ENCODE results near the gene NRF1.
A peak's percentile ranks its signal among the peaks of the same experiment; 100 is the strongest.
"Not testable (repeated sequence)": the region's sequence is repeated elsewhere in the genome, so short reads cannot be mapped to it uniquely, and the experiment has no call there.

The NRF1 gene

DNA sequence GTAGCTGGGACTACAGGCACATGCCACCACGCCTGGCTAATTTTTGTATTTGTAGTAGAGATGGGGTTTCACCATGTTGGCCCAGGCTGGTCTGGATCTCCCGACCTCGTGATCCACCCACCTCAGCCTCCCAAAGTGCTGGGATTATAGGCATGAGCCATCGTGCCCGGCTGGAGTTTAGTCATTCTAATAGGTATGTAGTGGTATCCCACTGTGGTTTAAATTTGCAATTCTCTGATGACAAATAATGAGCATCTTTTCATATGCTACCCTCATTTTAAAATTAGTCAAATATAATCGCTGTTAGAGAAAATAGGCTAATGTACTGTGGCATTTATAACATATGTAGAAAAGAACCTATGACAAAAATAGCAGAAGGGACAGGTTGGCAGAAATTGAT is 15.1 kb upstream of the NRF1 start:
- not testable (repeated sequence) for DNase-seq; H3K36me3 Mint-ChIP-seq (ENCODE audit: low read depth); H3K27me3 Mint-ChIP-seq; H3K27ac Mint-ChIP-seq; H3K4me3 Mint-ChIP-seq; H3K4me1 Mint-ChIP-seq; ATAC-seq; H3K9me3 Mint-ChIP-seq

DNA sequence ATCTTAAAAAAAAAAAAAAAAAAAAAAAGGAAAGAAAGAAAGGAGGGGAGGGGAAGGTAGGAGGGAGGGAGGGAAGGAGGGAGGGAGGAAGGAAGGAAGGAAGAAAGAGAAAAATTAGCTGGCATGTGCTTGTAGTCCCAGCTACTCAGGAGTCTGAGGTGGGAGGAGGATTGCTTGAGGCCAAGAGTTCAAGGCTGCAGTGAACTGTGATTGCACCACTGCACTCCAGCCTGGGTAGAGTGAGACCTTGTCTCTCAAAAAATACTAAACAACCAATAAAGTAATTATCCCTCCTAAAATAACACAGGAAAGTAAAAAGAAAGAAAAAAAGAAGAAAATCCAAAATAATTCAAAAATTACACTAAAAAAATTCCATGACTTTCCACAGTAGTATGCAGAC is 13.8 kb upstream of the NRF1 start:
- Mint-ChIP-seq H3K4me3 (no peak overlapping the region), H3K36me3 (ENCODE audit: low read depth) (no peaks in the 10 kb centered on the region)
- ATAC-seq = no peak

DNA sequence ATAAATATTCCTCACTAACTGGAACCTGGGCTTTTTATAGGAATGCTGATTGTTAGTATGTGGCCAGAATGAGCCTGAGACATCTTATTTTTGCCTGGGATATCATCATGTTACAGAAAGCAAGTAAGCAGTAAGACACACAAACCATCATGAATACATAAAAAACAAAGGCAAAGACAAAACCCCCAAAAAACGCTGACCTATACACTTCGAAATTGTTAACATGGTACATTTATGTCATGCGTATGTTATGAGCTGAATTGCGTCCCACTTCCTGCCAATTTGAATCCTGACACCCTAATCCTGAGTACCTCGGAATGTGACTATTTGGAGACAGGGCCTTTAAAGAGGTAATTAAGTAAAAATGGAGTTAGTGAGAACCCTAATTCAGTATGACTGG is 12.3 kb upstream of the NRF1 start:
- no peak overlapping the region for H3K4me3 Mint-ChIP-seq
- H3K27ac Mint-ChIP-seq = no peak overlapping the region
- H3K27me3 Mint-ChIP-seq = no peaks in the 10 kb centered on the region
- H3K4me1 Mint-ChIP-seq = peaks cover 12% of the 10 kb centered on the region
- H3K9me3 Mint-ChIP-seq = no peaks in the 10 kb centered on the region
- no peaks in the 10 kb centered on the region for H3K36me3 Mint-ChIP-seq (ENCODE audit: low read depth)
- ATAC-seq (no peak), DNase-seq (no peak)

More for the DNA sequence above, 13.8 kb upstream of the NRF1 start:
- Mint-ChIP-seq H3K27ac (no peak overlapping the region), H3K27me3 (no peaks in the 10 kb centered on the region), H3K4me1 (no peaks in the 10 kb centered on the region), H3K9me3 (no peaks in the 10 kb centered on the region)
- no peak for DNase-seq

DNA sequence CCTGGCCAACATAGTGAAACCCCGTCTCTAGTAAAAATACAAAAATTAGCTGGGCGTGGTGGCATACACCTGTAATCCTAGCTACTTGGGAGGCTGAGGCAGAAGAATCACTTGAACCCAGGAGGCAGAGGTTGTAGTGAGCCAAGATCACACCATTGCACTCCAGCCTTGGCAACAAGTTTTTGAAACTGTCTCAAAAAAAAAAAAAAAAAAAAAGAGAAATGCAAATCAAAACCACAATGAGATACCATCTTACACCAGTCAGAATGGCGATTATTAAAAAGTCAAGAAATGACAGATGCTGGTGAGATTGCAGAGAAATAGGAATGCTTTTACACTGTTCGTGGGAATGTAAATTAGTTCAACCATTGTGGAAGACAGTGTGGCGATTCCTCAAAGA is 7.9 kb upstream of the NRF1 start:
- DNase-seq, H3K27me3 Mint-ChIP-seq, H3K9me3 Mint-ChIP-seq, H3K27ac Mint-ChIP-seq, H3K4me3 Mint-ChIP-seq, ATAC-seq: not testable (repeated sequence)
- peaks cover 14% of the 10 kb centered on the region for H3K36me3 Mint-ChIP-seq (ENCODE audit: low read depth)
- H3K4me1 Mint-ChIP-seq = peaks cover 35% of the 10 kb centered on the region

DNA sequence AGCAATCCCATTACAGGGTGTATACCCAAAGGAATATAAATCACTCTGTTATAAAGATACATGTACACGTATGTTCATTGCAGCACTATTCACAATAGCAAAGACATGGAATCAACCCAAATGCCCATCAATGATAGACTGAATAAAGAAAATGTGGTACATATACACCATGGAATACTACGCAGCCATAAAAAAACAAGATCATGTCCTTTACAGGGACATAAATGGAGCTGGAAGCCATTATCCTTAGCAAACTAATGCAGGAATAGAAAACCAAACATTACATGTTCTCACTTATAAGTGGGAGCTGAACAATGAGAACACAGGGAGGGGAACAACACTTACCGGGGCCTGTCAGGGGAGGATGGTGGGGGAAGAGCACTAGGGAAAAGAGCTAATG is 7.5 kb upstream of the NRF1 start:
- H3K36me3 Mint-ChIP-seq (ENCODE audit: low read depth) = peaks cover 18% of the 10 kb centered on the region
- DNase-seq, H3K4me3 Mint-ChIP-seq, ATAC-seq, H3K9me3 Mint-ChIP-seq, H3K27me3 Mint-ChIP-seq, H3K27ac Mint-ChIP-seq: not testable (repeated sequence)
- peaks cover 39% of the 10 kb centered on the region for H3K4me1 Mint-ChIP-seq

DNA sequence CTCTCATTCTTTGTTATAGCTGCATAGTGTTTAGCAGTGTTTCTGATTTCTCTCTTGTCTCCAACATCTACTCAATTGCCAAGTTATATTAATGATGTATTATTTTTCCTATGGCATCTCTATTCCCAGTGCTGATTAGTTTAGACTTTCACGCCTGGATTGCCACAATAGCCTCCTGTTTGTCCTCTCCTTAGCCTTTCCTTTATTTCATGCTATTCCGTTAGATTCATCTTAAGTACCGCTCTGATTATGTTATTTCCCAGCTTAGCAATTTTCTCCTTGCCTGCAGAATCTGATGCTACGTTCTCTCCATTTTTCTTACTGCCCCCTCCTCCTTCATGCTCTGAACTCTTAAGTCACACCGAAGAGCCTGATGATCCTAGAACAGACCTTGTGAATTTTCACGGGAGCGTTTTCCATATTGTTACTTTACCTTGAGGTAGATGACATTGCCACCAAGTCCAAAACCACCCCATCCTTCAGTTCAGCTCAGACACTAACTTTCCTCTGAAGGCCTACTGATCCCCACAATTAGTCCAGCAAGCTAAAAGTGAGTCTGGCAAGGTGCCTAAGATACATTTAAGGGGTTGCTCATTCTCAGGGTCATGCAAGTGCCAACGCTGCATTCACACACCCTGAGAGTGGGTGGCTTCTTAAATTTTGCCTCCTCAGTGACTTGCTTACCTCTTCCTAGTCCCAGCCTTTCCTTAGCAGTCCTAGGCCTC is 6.6 kb upstream of the NRF1 start:
- Mint-ChIP-seq H3K4me1 (peaks cover 47% of the 10 kb centered on the region), H3K9me3 (no peaks in the 10 kb centered on the region), H3K4me3 (no peak overlapping the region), H3K36me3 (ENCODE audit: low read depth) (peaks cover 26% of the 10 kb centered on the region), H3K27me3 (no peaks in the 10 kb centered on the region), H3K27ac (no peak overlapping the region)
- ATAC-seq = no peak
- no peak for DNase-seq

DNA sequence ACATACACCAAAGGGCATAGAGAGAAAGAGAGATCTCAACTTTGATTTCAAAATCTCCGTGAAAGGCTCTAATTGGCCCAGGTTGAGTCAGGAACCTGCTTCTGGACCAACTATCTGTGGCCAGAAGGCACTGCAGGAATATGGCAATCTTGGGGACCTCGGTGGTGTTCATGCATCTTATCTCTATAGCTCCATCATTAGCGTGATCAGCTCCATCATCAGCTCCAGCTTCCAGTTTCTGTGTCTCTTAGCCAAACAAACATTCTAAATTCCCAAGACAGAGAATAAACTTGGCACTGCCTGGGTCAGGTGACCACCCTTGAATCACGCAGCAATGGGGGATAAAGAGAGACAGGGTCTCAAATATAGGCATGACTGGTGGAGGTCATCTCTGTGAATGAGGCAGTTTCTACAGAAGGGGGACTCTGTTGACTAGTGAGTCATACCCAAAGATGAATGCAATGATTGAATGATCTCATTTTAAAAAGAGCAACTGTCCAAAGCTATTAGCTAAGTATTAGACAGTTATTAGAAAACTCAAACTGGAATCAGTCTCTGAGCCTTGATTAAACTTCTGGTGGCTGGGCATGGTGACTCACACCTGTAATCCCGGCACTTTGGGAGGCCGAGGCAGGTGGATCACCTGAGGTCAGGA is 5.4 kb upstream of the NRF1 start:
- Mint-ChIP-seq H3K36me3 (ENCODE audit: low read depth) (peaks cover 31% of the 10 kb centered on the region), H3K27ac (peak overlapping the region; percentile 9), H3K27me3 (no peaks in the 10 kb centered on the region), H3K4me3 (no peak overlapping the region), H3K9me3 (no peaks in the 10 kb centered on the region), H3K4me1 (peaks cover 56% of the 10 kb centered on the region)
- ATAC-seq (no peak), DNase-seq (no peak)

DNA sequence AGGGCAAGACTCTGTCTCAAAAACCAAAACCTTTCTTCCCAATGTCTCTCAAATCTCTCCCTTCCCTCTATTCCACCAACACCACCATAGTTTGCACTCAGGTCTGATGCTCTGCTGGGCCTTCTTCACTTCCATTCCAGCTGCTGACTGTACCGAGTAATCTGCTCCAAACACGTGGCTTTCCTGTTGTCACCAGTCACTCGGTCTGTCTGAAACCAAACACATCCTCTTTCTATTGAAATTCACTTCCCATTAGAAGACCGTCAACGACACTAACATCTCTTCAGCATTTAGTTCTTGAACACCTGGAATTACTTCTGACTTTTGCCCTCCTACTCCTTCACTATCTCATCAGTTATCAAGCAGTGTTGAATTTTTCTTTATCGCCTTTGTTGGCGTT is 4.7 kb upstream of the NRF1 start:
- Mint-ChIP-seq H3K27ac (peak overlapping the region; percentile 38), H3K27me3 (no peaks in the 10 kb centered on the region), H3K4me3 (no peak overlapping the region), H3K9me3 (no peaks in the 10 kb centered on the region), H3K4me1 (peaks cover 57% of the 10 kb centered on the region), H3K36me3 (ENCODE audit: low read depth) (peaks cover 31% of the 10 kb centered on the region)
- DNase-seq (no peak), ATAC-seq (no peak)

DNA sequence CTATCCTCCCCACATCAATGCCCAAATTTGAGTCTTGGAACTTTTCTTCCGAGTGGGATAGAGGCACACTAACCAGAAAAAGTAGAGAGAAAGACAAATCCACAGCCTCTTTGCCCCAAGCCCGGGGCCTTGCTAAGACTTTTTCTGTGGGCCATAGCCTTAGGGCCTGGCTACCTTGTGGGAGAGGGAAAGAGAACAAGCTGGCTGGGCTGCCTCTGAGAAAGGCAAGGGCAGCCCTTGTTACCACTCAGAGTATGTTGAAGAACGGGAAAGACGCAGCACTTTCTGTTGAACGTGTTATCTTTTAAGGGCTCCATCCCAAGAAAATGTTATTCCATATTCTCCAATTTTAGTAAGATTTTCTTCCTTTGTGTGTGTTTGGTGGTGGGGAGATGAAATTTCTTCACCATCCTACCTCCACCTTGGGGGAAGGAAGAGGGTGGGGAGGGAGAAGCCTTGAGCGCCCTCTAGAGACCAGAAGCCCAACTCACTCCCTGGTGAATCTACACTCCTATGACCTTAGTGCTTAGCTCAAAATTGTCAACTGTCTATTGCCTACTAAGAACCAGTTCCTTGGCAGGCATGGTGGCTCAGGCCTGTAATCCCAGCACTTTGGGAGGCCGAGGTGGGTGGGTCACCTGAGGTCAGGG is 3.9 kb upstream of the NRF1 start:
- peaks cover 31% of the 10 kb centered on the region for H3K36me3 Mint-ChIP-seq (ENCODE audit: low read depth)
- ATAC-seq (no peak), DNase-seq (peak; percentile 48)
- H3K27me3 Mint-ChIP-seq = no peaks in the 10 kb centered on the region
- no peak overlapping the region for H3K4me3 Mint-ChIP-seq
- no peak overlapping the region for H3K27ac Mint-ChIP-seq
- peaks cover 57% of the 10 kb centered on the region for H3K4me1 Mint-ChIP-seq
- H3K9me3 Mint-ChIP-seq = no peaks in the 10 kb centered on the region

DNA sequence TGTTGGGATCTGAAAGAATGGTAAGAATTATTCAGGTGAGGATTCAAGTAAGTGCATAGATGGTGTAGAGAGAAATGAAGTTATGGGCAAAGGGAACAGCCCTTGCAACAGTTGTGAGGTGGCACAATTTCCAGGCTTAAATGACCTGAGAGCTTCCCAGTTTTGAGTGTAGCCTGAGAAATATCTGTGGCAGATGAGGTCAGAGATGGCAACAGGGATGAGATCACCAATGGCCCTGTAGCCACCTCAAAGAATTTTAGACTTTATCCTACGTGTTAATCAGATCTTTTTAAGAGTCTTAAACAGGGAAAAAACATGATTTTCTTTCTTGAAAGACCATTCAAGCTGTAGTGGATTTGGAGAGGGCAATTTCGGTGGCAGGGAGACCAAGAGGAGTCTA is 1.9 kb upstream of the NRF1 start:
- Mint-ChIP-seq H3K9me3 (no peaks in the 10 kb centered on the region), H3K4me1 (peaks cover 61% of the 10 kb centered on the region), H3K27ac (peak overlapping the region; percentile 99), H3K27me3 (no peaks in the 10 kb centered on the region), H3K4me3 (peak overlapping the region; percentile 99), H3K36me3 (ENCODE audit: low read depth) (peaks cover 31% of the 10 kb centered on the region)
- ATAC-seq = no peak
- DNase-seq = no peak

DNA sequence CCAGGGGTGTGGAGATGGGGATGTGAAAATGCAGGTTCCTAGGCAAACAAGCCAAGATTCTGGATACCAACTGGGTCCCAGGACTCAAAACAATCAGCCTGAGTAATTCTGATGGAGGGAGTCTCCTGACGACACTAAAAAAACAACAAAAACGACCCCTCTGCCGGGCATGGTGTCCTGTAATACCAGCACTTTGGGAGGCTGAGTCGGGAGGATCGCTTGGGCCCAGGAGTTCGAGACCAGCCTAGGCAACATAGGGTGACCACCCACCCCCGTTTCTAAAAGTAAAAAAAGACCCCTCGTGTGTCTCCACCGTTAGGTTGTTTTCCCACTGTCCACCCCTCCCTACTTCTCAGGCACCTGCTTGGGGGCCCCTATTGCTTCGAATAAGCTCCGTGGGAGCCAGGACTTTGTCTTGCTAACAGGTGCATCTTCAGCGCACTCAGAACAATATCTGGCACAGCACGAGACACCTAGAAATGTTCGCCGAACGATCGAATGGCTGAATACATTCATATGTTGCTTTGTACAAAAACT is 743 bp upstream of the NRF1 start:
- ATAC-seq = no peak

DNA sequence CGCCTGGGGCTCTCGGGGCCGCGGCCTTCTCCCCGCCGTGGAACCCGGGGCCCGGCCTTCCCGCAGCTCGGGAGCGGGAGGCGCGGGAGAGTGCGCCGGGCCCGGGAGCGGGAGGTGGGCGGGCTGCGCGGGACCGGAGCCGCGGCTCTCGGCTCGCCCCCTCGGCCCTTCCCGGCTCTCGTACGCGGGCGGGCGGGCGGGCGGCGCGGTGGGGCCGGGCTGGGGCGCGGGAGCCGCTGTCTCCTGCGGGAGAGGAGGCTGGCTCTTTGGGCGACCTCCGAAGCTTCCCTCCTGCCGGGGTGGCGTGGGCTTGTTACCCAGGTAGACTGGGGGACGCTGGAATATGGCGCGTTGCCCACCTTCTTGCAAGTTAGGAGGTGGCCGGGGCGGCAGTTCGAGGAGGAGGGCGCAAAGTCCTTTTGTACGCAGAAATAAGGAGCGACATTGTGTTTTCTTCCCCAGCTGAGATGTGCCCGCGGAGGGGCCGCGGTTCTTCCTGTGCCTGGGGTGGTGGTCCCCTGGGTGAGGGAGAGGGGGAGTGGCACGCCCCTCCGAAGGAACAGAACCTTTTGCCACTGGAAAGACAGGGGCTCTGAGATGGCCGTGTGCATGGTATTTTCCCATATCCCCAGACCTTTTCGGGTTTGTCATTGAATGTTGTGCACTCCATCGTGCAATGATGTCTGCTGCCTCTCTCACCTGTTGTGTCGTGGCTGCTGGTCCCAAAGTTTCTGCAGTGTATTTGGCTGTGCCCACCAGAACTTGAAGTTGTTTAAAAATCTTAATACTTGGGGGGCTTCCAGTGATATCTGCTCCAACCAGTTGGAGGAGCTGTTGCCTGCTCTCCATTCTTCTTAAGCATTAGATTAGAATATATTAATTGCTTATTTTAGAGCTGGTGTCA is 844 bp downstream of the NRF1 start:
- Mint-ChIP-seq H3K9me3 (no peaks in the 10 kb centered on the region), H3K4me1 (peaks cover 73% of the 10 kb centered on the region), H3K27me3 (no peaks in the 10 kb centered on the region), H3K36me3 (ENCODE audit: low read depth) (peaks cover 24% of the 10 kb centered on the region), H3K4me3 (peak overlapping the region; percentile 96), H3K27ac (peak overlapping the region; percentile 95)
- ATAC-seq (peak; percentile 16), DNase-seq (peak; percentile 37)

More for the DNA sequence above, 743 bp upstream of the NRF1 start:
- Mint-ChIP-seq H3K4me1 (peaks cover 72% of the 10 kb centered on the region), H3K9me3 (no peaks in the 10 kb centered on the region), H3K4me3 (peak overlapping the region; percentile 99), H3K36me3 (ENCODE audit: low read depth) (peaks cover 31% of the 10 kb centered on the region), H3K27me3 (no peaks in the 10 kb centered on the region), H3K27ac (peak overlapping the region; percentile 99)
- DNase-seq = peak; percentile 16

DNA sequence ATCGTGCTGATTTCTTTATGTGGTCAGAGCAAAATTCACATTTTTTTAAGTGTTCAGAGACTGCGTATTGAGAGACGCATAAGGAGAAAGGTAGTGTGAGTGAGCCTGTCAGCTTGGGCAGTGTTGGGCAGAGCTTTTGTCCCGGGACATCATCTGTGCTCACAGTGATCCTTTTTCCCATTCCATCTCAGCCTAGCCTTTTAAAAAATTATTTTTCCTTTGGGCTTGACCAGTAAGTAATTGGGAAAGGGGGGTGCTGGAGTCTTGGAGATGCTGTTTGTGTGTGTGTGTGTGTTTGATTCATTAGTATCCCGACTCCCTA is 1.5 kb downstream of the NRF1 start:
- peak overlapping the region; percentile 95 for H3K27ac Mint-ChIP-seq
- H3K36me3 Mint-ChIP-seq (ENCODE audit: low read depth) = peaks cover 23% of the 10 kb centered on the region
- no peak for ATAC-seq
- H3K9me3 Mint-ChIP-seq = no peaks in the 10 kb centered on the region
- DNase-seq = no peak
- H3K4me1 Mint-ChIP-seq = peaks cover 73% of the 10 kb centered on the region
- peak overlapping the region; percentile 96 for H3K4me3 Mint-ChIP-seq
- H3K27me3 Mint-ChIP-seq = no peaks in the 10 kb centered on the region

DNA sequence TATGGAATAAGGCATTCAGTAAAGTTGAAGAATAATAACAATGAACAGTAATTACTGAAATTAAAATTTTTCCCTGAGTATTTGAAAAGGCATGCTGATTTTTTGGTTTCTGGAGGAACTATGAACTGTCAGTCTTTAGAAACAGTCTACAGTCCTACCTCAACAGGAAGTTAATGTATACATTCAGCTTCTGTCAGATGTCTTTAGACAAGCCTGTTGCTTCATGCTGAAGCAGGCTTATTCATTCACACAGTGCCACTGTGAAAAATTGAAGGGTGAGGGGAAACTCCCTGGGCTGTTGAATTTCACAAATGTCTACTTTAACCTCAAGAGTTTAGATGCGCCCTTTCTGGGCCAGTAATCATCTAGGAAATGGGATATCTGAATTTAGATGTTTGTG is 3.5 kb downstream of the NRF1 start:
- peaks cover 11% of the 10 kb centered on the region for H3K36me3 Mint-ChIP-seq (ENCODE audit: low read depth)
- no peaks in the 10 kb centered on the region for H3K27me3 Mint-ChIP-seq
- H3K9me3 Mint-ChIP-seq = no peaks in the 10 kb centered on the region
- H3K4me1 Mint-ChIP-seq = peaks cover 72% of the 10 kb centered on the region
- peak overlapping the region; percentile 51 for H3K4me3 Mint-ChIP-seq
- DNase-seq (peak; percentile 22), ATAC-seq (peak; percentile 60)
- H3K27ac Mint-ChIP-seq = peak overlapping the region; percentile 73
